T-helper 22 cell (primary cell): ENCODE measurements around the gene DCHS2.

Source experiments
- DNase-seq: peaks from one replicate; pipeline ENCODE4 v3.0.0-alpha.2; 2020; ENCODE audit warnings: low read depth

The DCHS2 gene

DNA sequence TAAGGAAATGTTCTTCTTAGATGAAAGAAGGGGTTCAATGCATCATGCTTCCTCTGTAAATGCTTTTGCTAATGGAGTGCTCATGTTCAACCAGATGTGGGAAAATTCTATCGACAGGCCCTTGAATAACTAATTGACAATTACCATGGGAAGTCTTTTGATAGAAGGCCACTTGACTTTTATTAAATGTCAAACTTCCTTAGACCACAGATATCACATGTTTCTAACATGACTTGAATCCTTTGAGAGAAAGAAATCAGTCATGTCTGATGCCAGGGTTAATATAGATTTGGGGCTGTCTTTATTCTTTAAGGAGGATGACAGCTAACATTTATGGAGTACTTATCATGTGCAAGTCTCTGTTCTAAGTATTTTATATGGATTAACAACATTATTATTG, 280.1 kb downstream of the DCHS2 start:
- no peak for DNase-seq

DNA sequence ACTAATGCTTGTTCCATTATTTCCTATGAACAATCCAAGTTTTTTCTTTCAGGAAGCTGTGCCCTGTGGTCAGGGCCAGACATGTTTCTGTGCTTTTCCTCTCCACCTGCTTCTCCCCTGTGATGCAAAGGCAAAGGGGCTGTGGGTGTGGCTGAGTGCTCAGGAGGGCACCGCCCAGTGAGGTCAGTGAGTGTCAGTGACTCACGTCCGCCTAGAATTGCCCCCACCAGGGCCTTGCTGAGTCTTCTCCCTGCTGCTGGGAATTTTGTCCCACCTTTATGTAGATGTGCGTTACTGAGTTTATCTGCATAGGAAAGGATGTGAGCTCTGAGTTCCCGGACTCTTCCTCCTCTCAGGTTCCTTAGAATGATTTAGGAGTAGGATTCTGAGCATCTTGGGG, 283.2 kb downstream of the DCHS2 start:
- no peak for DNase-seq

DNA sequence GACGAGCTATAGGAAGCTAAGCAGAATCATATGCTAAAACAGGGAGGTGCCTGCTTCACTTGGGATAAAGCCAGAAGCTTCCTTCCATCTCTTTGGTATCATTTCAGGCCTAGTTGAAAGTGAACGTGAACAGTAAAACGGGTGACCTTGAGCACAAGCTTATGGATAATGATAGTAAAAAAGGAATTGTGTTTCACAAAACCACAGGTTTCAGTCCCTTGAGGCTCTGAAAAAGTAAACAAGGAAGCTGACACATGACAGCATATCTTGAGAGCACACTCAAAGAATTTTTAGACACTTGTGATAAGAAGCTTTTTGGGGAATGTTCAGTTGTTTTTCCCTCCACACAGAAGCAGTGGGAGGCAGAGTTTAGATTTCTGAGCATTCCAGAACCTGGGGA, 286.1 kb downstream of the DCHS2 start:
- no peak for DNase-seq

DNA sequence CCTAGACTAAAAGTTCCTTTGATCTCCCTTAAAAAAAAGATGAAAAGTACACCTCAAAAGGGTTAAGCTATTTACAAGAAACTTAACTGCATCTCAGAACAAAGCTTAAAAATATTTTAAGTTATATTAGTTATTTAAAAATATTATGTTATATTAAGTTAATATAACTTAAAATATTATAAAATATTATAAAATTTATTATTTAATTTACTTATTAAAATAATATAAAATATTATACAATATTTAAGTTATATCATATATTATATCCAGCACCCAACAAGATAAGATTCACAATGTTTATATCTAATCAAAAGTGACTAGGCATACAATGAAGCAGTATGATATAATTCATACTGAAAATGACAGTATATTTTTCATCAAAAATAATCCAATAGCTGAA, 296.9 kb downstream of the DCHS2 start:
- DNase-seq: no peak

DNA sequence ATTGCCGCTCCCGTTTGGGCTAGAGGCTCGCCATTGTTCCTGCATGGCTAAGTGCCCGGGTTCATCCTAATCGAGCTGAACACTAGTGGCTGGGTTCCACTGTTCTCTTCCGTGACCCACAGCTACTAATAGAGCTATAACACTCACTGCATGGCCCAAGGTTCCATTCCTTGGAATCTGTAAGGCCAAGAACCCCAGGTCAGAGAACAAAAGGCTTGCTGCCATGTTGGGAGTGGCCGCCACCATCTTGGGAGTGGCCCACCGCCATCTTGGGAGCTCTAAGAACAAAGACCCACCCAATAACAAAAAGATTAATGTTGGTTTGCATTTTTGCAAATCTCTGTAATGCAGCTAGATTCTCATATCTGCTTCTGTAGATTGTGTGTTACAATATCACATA, 299.0 kb downstream of the DCHS2 start:
- no peak for DNase-seq

DNA sequence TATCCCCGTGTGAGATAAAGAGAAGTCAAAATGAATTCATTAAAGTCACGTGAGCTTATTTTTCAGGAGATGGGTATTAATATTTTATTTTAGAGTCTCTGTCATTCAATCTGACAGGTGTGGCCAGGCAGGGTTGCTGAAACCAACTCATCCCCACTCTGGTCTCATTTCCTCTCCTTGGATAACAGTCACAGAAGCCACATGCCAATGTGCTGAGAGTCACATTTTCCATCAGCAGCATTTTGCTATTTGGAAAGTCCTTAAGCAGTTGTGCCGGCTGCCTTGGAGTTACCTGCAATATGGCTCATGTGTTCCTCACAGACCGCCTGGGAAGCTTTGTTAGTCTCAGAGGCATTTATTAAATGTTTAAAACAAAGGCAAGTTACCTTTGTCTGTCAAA, 302.3 kb downstream of the DCHS2 start:
- DNase-seq: no peak

DNA sequence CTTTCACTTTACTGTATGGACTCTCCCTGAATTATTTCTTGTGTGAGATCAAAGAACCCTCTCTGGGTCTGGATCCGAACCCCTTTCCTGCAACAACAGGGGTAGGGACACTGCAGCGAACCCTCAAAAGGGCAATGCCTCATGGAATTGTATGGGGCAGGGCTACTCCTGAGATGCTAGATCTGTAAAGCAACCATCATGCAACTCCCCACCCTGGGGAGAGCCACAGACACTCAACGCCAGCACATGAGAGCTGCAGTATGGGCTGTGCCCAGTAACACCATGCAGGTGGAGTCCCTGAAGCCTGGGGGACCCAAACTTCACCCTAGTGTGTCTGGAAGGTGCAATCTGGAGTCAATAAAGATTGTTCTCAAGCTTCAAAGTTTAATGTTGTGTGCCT, 304.7 kb downstream of the DCHS2 start:
- no peak for DNase-seq

DNA sequence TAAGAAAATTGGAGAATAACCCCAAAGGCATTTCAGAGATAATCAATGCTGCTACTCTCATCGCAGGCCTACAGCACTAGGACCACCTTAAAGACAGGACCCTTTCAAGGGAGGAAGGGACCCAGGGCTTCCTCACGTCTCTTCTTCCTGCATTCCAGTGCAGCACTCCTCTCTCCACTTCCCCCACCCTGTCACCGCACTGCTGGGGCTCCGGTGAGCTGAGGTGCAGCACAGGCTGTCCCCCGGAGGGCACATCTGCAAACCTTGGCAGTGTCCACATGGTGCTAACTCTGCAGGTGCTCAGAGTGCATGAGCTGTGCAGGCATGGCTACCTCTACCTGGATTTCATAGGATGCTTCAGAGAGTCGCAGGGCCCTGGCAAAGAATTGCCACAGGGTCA, 305.6 kb downstream of the DCHS2 start:
- DNase-seq: no peak

DNA sequence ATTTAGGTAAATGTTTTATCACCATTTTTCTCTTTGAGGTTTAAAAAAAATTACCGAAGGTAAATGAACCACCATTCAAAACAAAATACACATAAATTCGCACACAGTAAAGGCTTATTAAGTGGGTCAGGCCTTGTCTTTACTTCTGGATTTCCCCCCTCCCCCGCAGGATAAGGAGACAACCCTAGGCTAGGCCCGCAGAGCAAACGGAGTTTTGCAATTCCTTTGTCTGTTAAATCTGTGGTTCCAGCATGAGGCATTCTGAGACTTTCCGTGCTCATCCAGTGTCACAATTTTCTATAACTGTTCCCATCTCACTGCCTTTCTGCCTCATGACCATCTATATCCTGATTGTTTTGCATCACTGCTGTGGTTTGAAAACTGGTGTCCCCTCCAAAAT, 307.4 kb downstream of the DCHS2 start:
- DNase-seq: no peak

DNA sequence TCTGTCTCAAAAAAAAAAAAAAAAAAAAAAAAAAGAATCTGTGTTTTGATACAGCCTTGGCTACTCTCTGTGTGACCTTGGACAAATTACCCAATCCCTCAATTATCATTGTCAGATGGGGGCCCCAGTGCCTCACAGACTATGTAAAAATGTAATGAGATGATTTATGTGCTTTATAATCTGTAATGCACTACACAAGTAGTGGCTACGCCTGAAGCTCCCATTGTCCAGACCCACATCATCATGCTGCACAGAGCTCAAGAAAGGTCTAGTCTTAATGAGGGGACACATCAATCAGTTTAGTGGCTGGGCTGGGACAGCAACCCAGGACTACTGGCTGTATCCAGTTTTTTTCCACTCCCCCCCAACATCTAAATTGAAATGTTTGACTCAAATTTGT, 308.3 kb downstream of the DCHS2 start:
- no peak for DNase-seq
